ENCODE results near the gene LAMA4. TPM values are rescaled to one million over a fixed set of nuclear protein-coding genes. Genes with fewer than 3 reads are reported as not detected.

Gene LAMA4
- total RNA-seq, 1 experiment from 2014 or later = not detected

GRCh38 chr6:112224088-112224487 is 30.3 kb downstream of the LAMA4 start:
- POLR2A ChIA-PET = no interaction called here
- H3K27ac Mint-ChIP-seq (ENCODE audit: unreplicated experiment) = no peak overlapping the region

GRCh38 chr6:112223070-112223861 is 31.1 kb downstream of the LAMA4 start:
- DNase-seq = no peak
- H3K9me3 Mint-ChIP-seq (ENCODE audit: unreplicated experiment) = no peaks in the 10 kb centered on the region
- intact Hi-C loops (cut with micrococcal nuclease; ENCODE audit: unreplicated experiment) = no loop called here
- Histone ChIP-seq H3K4me3 (ENCODE audit: low read depth, low read length) (no peak overlapping the region), H3K9me3 (no peaks in the 10 kb centered on the region), H3K27me3 (replicated peaks; ENCODE audit: control insufficient read depth, insufficient read depth, low read length) (no peaks in the 10 kb centered on the region), H3K4me1 (no peaks in the 10 kb centered on the region), H3K36me3 (ENCODE audit: control insufficient read depth, insufficient read depth, low read length) (no peaks in the 10 kb centered on the region)
- no peak for TF ChIP-seq CTCF (IDR thresholded peaks at IDR 0.05; ENCODE audit: insufficient read depth in 1 of 2, low read depth in 1 of 2, low read length in 1 of 2, severe bottlenecking in 1 of 2, unreplicated experiment in 1 of 2)
- H3K27ac Mint-ChIP-seq (ENCODE audit: unreplicated experiment) = no peak overlapping the region
- H3K4me3 Mint-ChIP-seq (ENCODE audit: unreplicated experiment) = no peak overlapping the region
- ChIA-PET POLR2A (no interaction called here), CTCF (no interaction called here)
- H3K27me3 Mint-ChIP-seq (ENCODE audit: insufficient read depth, unreplicated experiment) = peaks cover 8% of the 10 kb centered on the region
- no peaks in the 10 kb centered on the region for H3K36me3 Mint-ChIP-seq (ENCODE audit: insufficient read depth, unreplicated experiment)
- H3K4me1 Mint-ChIP-seq (ENCODE audit: low read depth, unreplicated experiment) = no peaks in the 10 kb centered on the region
- BruUV-seq (replicated peaks) = no TSS peak

More at GRCh38 chr6:112224088-112224487, 30.3 kb downstream of the LAMA4 start:
- Mint-ChIP-seq H3K27me3 (ENCODE audit: insufficient read depth, unreplicated experiment) (peaks cover 8% of the 10 kb centered on the region), H3K9me3 (ENCODE audit: unreplicated experiment) (no peaks in the 10 kb centered on the region), H3K4me3 (ENCODE audit: unreplicated experiment) (no peak overlapping the region), H3K36me3 (ENCODE audit: insufficient read depth, unreplicated experiment) (no peaks in the 10 kb centered on the region), H3K4me1 (ENCODE audit: low read depth, unreplicated experiment) (no peaks in the 10 kb centered on the region)
- Histone ChIP-seq H3K4me1 (no peaks in the 10 kb centered on the region), H3K9me3 (no peaks in the 10 kb centered on the region), H3K27me3 (replicated peaks; ENCODE audit: control insufficient read depth, insufficient read depth, low read length) (no peaks in the 10 kb centered on the region), H3K4me3 (ENCODE audit: low read depth, low read length) (no peak overlapping the region), H3K36me3 (ENCODE audit: control insufficient read depth, insufficient read depth, low read length) (no peaks in the 10 kb centered on the region)
- intact Hi-C loops (cut with micrococcal nuclease; ENCODE audit: unreplicated experiment) = no loop called here
- no TSS peak for BruUV-seq (replicated peaks)
- CTCF ChIA-PET = no interaction called here
- no peak for TF ChIP-seq CTCF (IDR thresholded peaks at IDR 0.05; ENCODE audit: insufficient read depth in 1 of 2, low read depth in 1 of 2, low read length in 1 of 2, severe bottlenecking in 1 of 2, unreplicated experiment in 1 of 2)
- no peak for DNase-seq

DNA sequence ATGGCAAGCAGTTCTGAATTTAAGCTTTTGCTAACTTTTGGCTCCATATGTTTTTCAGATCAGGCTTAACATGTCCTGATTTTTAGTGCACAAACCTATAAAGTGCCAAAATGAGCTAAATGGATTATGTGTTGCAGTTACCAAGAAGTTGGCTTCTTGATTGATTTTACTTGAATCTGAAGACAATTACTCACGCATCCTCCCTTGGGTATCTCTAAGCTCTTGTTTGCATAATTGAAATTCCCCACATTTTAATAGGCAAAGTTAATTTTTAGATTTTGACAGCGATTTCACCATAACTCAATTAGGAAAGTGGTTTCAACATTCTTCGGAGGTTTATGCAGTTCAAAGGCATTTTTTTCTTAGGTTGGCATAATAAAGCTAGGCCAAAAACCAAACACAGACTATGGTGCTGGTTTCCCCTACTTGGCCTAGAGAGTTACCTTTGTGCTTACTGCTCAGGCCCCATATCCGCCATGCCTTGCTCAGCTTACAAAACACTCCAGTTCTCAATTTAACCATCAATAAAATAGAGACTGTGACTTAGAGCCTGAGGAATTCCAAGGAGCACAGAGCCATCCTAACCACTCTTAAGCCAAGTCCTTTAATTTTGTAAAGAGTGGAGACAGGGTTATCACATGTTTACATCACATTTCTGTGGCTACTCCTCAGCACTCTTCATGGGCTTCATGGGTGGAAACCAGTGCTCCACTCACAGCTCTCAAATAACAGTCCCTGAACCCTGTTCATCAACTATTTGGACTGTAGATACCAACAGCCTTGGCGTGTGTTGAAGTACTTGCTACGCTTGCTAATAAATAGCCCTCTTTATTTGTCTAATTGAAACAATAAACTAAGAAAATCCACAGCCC is 32.1 kb downstream of the LAMA4 start:
- Mint-ChIP-seq H3K27me3 (ENCODE audit: insufficient read depth, unreplicated experiment) (peaks cover 8% of the 10 kb centered on the region), H3K4me3 (ENCODE audit: unreplicated experiment) (no peak overlapping the region), H3K9me3 (ENCODE audit: unreplicated experiment) (no peaks in the 10 kb centered on the region), H3K36me3 (ENCODE audit: insufficient read depth, unreplicated experiment) (no peaks in the 10 kb centered on the region), H3K27ac (ENCODE audit: unreplicated experiment) (no peak overlapping the region), H3K4me1 (ENCODE audit: low read depth, unreplicated experiment) (peaks cover 4% of the 10 kb centered on the region)
- ChIA-PET POLR2A (interaction anchor here (0.6 kb wide), 1 partner anchor 271 kb away, joined by 3 read pairs; no protein-coding TSS in a partner anchor), CTCF (no interaction called here)
- Histone ChIP-seq H3K9me3 (no peaks in the 10 kb centered on the region), H3K4me1 (no peaks in the 10 kb centered on the region), H3K4me3 (ENCODE audit: low read depth, low read length) (no peak overlapping the region), H3K27me3 (replicated peaks; ENCODE audit: control insufficient read depth, insufficient read depth, low read length) (no peaks in the 10 kb centered on the region), H3K36me3 (ENCODE audit: control insufficient read depth, insufficient read depth, low read length) (no peaks in the 10 kb centered on the region)
- no peak for DNase-seq
- no TSS peak for BruUV-seq (replicated peaks)
- intact Hi-C loops (cut with micrococcal nuclease; ENCODE audit: unreplicated experiment) = no loop called here
- no peak for TF ChIP-seq CTCF (IDR thresholded peaks at IDR 0.05; ENCODE audit: insufficient read depth in 1 of 2, low read depth in 1 of 2, low read length in 1 of 2, severe bottlenecking in 1 of 2, unreplicated experiment in 1 of 2)

Data from Caco-2 (cell line).